Adrenal gland (tissue), 12 donors: ENCODE data around the gene TRPV3. TPM values are rescaled to one million over a fixed set of nuclear protein-coding genes. Genes with fewer than 3 reads are reported as not detected.

Experiments
- DNase-seq, 7 donors: peaks; one replicate each; pipeline ENCODE4 v3.0.0-alpha.2; 2019 to 2020
- H3K27ac ChIP-seq, 5 donors: fragments of 200-600 bp; sonication (generic) in 4 of 5; 1 replicate in 3 of 5; 2 replicates in 2 of 5; pipeline versions ENCODE4 v1.5.1 to v1.8.0; 2016 to 2020; ENCODE audit warnings: mild to moderate bottlenecking in 1 of 5
- H3K27me3 ChIP-seq: fragments of 200-600 bp; 2 replicates; pipeline ENCODE4 v1.8.0; 2021
- H3K36me3 ChIP-seq, 2 donors: fragments of 200-600 bp; replicated peaks in 1 of 2; 1 replicate in 1 of 2; 2 replicates in 1 of 2; pipeline versions ENCODE4 v1.5.1 to v1.8.0; 2018 to 2022
- H3K4me1 ChIP-seq, 2 donors: fragments of 200-600 bp; replicated peaks in 1 of 2; 1 replicate in 1 of 2; 2 replicates in 1 of 2; pipeline versions ENCODE4 v1.5.1 to v1.8.0; 2018 to 2021
- H3K4me3 ChIP-seq, 4 donors: fragments of 200-600 bp; sonication (generic) in 3 of 4; one replicate each; pipeline ENCODE4 v1.5.1; 2016 to 2018
- H3K9me3 ChIP-seq, 3 donors: fragments of 200-600 bp; sonication (generic) in 1 of 3; replicated peaks in 1 of 3; 1 replicate in 2 of 3; 2 replicates in 1 of 3; pipeline versions ENCODE4 v1.5.1 to v1.8.0; 2016 to 2021
- POLR2A ChIP-seq, 2 donors: fragments of 450-650 bp; IDR thresholded peaks; one replicate each; pipeline ENCODE4 v1.6.1; 2017; ENCODE audit warnings: antibody characterized with exemption in 2 of 2, mild to moderate bottlenecking in 2 of 2, moderate library complexity in 1 of 2
- WGBS, 4 donors: extraction: QIAGEN DNeasy Blood & Tissue Kit in 2 of 4; methylation state at CpG; one replicate each; pipeline versions ENCODE4 v1.1.5 to v1.1.7; 2013 to 2017; 5-methylcytosine and 5-hydroxymethylcytosine counted together
- intact Hi-C, 2 donors: fragments of 100-400 bp; cut with DNase I; formaldehyde crosslinking; loops; one replicate each; pipeline versions ENCODE4 v1.14.1 to v1.15.0; 2022 to 2023
- polyA plus RNA-seq, 3 donors: library from polyadenylated mRNA; stranded (reverse); fragments of 200-250 nt in 2 of 3; fragments of 350-450 nt in 1 of 3; fragmentation: Illumina TruSeq in 1 of 3; extraction: RNeasy Lipid Tissue Mini Kit (QIAGEN cat#74804) in 1 of 3; gene quantifications; one replicate each; pipeline ENCODE4 v1.2.3, GENCODE V29; 2013 to 2014
- total RNA-seq, 9 donors: library from RNA; depleted of rRNA in 4 of 9; stranded (reverse); fragments of >200 nt in 4 of 9; fragments of 120-200 nt in 1 of 9; fragmentation: NEBNext Ultra II Directional in 1 of 9; extraction: Animal tissue kit (Norgen Biotek cat#: 25700) in 1 of 9; gene quantifications; one replicate each; pipeline versions ENCODE4 v1.1.0 to v1.2.4, GENCODE V29; 2013 to 2023
- TF ChIP-seq, protein P1 (sequence below), 6 experiments: fragments of 450-650 bp in 4 of 6; fragments of 200-600 bp in 2 of 6; sonication (generic) in 1 of 6; IDR thresholded peaks; 1 replicate in 5 of 6; 2 replicates in 1 of 6; pipeline versions ENCODE4 v1.5.1 to v1.8.0; 2016 to 2021; ENCODE audit warnings: antibody characterized with exemption in 6 of 6, mild to moderate bottlenecking in 2 of 6, moderate library complexity in 1 of 6
- donor health status: healthy with polysubstance abuse.
- donor health status: Bipolar disorder and iron deficiency.
- donor health status: DM: yes; HTN: yes; CAD: no.
- donor health status: DM: no; HTN: no; CAD: no.
- donor health status: DM: no; HTN: no; CAD: no.
- donor health status: DM: yes; HTN: yes; CAD: no.

The TRPV3 gene
- total and polyA plus RNA-seq, 12 donors, result 0.14 to 1.4 (median 0.41) TPM

DNA sequence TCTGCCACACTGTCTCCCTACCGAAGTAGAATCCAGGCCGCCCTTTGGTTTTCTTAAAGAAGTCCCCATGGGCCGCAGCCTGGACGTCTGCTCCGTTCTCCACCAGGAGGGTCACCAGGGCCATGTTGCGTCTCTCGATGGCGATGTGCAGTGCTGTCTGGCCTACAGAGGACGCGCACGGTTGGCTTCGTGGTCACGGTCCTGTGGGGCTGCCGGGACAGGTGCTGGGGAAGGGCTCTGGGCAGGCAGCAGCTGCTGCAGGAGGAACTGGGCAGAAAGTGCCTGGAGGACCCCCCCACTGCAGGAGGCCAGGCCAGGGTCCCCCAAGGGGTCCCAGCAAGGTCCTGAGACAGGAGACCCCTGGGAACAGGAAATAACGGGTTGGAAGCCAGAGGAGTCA, 32.6 kb upstream of the TRPV3 start:
- no peak for DNase-seq
- 91 to 96% (median 95%) methylated on average over 8 to 15 of the region's 15 CpGs for WGBS, 4 donors
- TF ChIP-seq POLR2A (IDR thresholded peaks at IDR 0.05), result no peak
- TF ChIP-seq, protein P1, sequence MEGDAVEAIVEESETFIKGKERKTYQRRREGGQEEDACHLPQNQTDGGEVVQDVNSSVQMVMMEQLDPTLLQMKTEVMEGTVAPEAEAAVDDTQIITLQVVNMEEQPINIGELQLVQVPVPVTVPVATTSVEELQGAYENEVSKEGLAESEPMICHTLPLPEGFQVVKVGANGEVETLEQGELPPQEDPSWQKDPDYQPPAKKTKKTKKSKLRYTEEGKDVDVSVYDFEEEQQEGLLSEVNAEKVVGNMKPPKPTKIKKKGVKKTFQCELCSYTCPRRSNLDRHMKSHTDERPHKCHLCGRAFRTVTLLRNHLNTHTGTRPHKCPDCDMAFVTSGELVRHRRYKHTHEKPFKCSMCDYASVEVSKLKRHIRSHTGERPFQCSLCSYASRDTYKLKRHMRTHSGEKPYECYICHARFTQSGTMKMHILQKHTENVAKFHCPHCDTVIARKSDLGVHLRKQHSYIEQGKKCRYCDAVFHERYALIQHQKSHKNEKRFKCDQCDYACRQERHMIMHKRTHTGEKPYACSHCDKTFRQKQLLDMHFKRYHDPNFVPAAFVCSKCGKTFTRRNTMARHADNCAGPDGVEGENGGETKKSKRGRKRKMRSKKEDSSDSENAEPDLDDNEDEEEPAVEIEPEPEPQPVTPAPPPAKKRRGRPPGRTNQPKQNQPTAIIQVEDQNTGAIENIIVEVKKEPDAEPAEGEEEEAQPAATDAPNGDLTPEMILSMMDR (IDR thresholded peaks at IDR 0.05), result no peak
- intact Hi-C loops, result no loop called here
- no peaks in the 10 kb centered on the region for H3K4me1 ChIP-seq
- H3K4me3 ChIP-seq, result no peak overlapping the region
- no peaks in the 10 kb centered on the region for H3K27me3 ChIP-seq
- peaks cover 0 to 5% of the 10 kb centered on the region in 2 donors for H3K36me3 ChIP-seq
- H3K27ac ChIP-seq, result no peak overlapping the region
- H3K9me3 ChIP-seq, result no peaks in the 10 kb centered on the region

GRCh38 chr17:3589784-3590183, 32.2 kb upstream of the TRPV3 start:
- H3K36me3 ChIP-seq, result peaks cover 0 to 5% of the 10 kb centered on the region in 2 donors

DNA sequence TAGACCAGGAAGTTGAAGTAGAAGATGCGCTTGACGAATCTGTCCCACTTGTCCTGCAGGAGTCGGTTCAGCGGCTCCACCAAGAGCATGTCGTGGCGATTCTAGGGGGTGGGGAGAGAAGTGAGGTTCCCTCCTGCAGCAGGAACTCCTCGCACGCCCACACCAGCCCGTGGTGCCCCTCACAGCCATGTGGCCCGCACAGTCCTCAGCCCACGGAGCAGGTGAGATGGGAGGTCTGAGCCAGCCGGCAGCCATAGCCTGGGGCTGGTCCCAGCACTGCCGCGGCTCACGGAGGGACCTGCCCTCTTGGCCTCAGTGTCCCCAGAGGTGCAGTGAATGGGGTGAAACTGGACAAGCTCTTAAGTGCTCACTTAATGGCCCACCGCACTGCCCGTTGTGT, 28.2 kb upstream of the TRPV3 start:
- no peak overlapping the region for H3K4me3 ChIP-seq
- H3K27me3 ChIP-seq, result no peaks in the 10 kb centered on the region
- H3K9me3 ChIP-seq, result no peaks in the 10 kb centered on the region
- H3K27ac ChIP-seq, result no peak overlapping the region
- H3K36me3 ChIP-seq, result peaks cover 0 to 5% of the 10 kb centered on the region in 2 donors
- intact Hi-C loops, result no loop called here
- TF ChIP-seq, protein P1 (IDR thresholded peaks at IDR 0.05), result no peak
- no peak for TF ChIP-seq POLR2A (IDR thresholded peaks at IDR 0.05)
- no peak for DNase-seq
- H3K4me1 ChIP-seq, result no peaks in the 10 kb centered on the region
- 92 to 98% (median 96%) methylated on average over 6 to 17 of the region's 17 CpGs for WGBS, 4 donors

More at GRCh38 chr17:3589784-3590183, 32.2 kb upstream of the TRPV3 start:
- no peaks in the 10 kb centered on the region for H3K9me3 ChIP-seq
- 95 to 97% (median 97%) methylated on average over 10 to 22 of the region's 22 CpGs for WGBS, 4 donors
- no peaks in the 10 kb centered on the region for H3K27me3 ChIP-seq
- no peak overlapping the region for H3K4me3 ChIP-seq
- no peak overlapping the region for H3K27ac ChIP-seq
- TF ChIP-seq, protein P1 (IDR thresholded peaks at IDR 0.05), result no peak
- no peak for TF ChIP-seq POLR2A (IDR thresholded peaks at IDR 0.05)
- DNase-seq, result no peak
- intact Hi-C loops, result no loop called here
- H3K4me1 ChIP-seq, result no peaks in the 10 kb centered on the region

- 92 to 95% (median 92%) methylated on average over 1 to 9 of the region's 9 CpGs for WGBS, 4 donors
- peaks cover 0 to 5% of the 10 kb centered on the region in 2 donors for H3K36me3 ChIP-seq
- no peak for TF ChIP-seq POLR2A (IDR thresholded peaks at IDR 0.05)
- TF ChIP-seq, protein P1 (IDR thresholded peaks at IDR 0.05), result no peak
Observed at GRCh38 chr17:3583456-3583855, 25.8 kb upstream of the TRPV3 start.

More at GRCh38 chr17:3583456-3583855, 25.8 kb upstream of the TRPV3 start:
- no peaks in the 10 kb centered on the region for H3K9me3 ChIP-seq
- DNase-seq, result no peak
- intact Hi-C loops, result no loop called here
- H3K4me3 ChIP-seq, result no peak overlapping the region
- H3K27me3 ChIP-seq, result no peaks in the 10 kb centered on the region
- no peak overlapping the region for H3K27ac ChIP-seq
- no peaks in the 10 kb centered on the region for H3K4me1 ChIP-seq
